ENCODE data around the gene TXNRD2.

TXNRD2 gene

DNA sequence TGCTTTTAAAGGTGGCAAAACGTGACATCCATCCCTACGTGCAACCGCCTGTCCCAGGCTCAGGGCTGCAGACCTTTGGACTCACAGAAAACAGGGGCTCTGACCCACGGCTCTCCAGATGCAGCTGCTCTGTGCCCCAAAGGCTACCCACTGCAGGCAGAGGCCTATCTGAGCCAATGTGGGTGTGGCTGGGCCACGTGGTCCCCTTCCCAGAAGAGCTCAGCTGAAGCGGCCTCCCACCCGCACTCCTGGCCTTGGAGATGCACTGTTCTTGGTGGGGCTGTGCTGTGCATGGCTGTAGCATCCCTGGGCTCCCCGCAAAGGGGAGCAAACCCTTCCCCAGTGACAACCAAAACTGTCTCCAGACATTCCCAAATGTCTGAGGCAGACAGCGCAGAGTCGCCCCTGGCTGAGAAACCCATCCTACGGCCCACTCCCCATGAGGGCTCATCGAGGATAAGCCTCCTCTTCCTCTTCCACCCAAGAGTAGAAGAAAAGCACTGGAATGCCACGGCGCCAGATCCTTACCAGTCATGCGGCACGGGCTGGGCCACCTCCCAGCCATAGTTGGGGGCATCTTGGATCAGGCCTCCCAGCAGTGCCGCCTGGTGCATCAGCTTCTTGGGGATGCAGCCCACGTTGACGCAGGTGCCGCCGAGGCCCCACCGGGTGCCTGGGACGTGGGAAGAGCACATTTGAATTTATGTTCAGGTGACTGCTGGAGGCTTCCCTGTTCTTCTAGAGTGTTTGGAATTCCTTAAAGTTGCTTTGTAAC is 23.1 kb downstream of the TXNRD2 start:
- Histone ChIP-seq H3K4me3 (ENCODE audit: insufficient read depth, low read depth, low read length) (no peak overlapping the region), H3K27me3 (ENCODE audit: control insufficient read depth, insufficient read depth, low read length, poor library complexity, severe bottlenecking) (no peaks in the 10 kb centered on the region), H3K4me1 (ENCODE audit: control insufficient read depth, insufficient read depth, low read length) (no peaks in the 10 kb centered on the region), H3K27ac (ENCODE audit: insufficient read depth, low read depth, low read length, poor library complexity, severe bottlenecking) (no peak overlapping the region), H3K9me3 (ENCODE audit: control insufficient read depth, low read length) (no peaks in the 10 kb centered on the region), H3K36me3 (ENCODE audit: control insufficient read depth, insufficient read depth, low read length) (no peaks in the 10 kb centered on the region)
- 88 to 90% methylated on average over 23 of the region's 23 CpGs for WGBS, 2 experiments

- Histone ChIP-seq H3K4me3 (ENCODE audit: insufficient read depth, low read depth, low read length) (no peak overlapping the region), H3K27ac (ENCODE audit: insufficient read depth, low read depth, low read length, poor library complexity, severe bottlenecking) (no peak overlapping the region), H3K36me3 (ENCODE audit: control insufficient read depth, insufficient read depth, low read length) (no peaks in the 10 kb centered on the region), H3K9me3 (ENCODE audit: control insufficient read depth, low read length) (no peaks in the 10 kb centered on the region), H3K4me1 (ENCODE audit: control insufficient read depth, insufficient read depth, low read length) (no peaks in the 10 kb centered on the region), H3K27me3 (ENCODE audit: control insufficient read depth, insufficient read depth, low read length, poor library complexity, severe bottlenecking) (no peaks in the 10 kb centered on the region)
- WGBS, 2 experiments, result 92 to 93% methylated on average over 12 of the region's 12 CpGs
These were observed 24.1 kb downstream of the TXNRD2 start for GRCh38 chr22:19917389-19918138.

- Histone ChIP-seq H3K27ac (ENCODE audit: insufficient read depth, low read depth, low read length, poor library complexity, severe bottlenecking) (no peak overlapping the region), H3K4me3 (ENCODE audit: insufficient read depth, low read depth, low read length) (no peak overlapping the region), H3K4me1 (ENCODE audit: control insufficient read depth, insufficient read depth, low read length) (no peaks in the 10 kb centered on the region), H3K27me3 (ENCODE audit: control insufficient read depth, insufficient read depth, low read length, poor library complexity, severe bottlenecking) (no peaks in the 10 kb centered on the region), H3K9me3 (ENCODE audit: control insufficient read depth, low read length) (no peaks in the 10 kb centered on the region), H3K36me3 (ENCODE audit: control insufficient read depth, insufficient read depth, low read length) (no peaks in the 10 kb centered on the region)
- WGBS, 2 experiments, result 90 to 92% methylated on average over 7 of the region's 7 CpGs
These were observed 24.7 kb downstream of the TXNRD2 start for GRCh38 chr22:19916941-19917340.

GRCh38 chr22:19916006-19916405 is 25.6 kb downstream of the TXNRD2 start:
- 92 to 93% methylated on average over 9 of the region's 9 CpGs for WGBS, 2 experiments
- H3K9me3 ChIP-seq (ENCODE audit: control insufficient read depth, low read length), result no peaks in the 10 kb centered on the region
- no peaks in the 10 kb centered on the region for H3K36me3 ChIP-seq (ENCODE audit: control insufficient read depth, insufficient read depth, low read length)
- H3K27me3 ChIP-seq (ENCODE audit: control insufficient read depth, insufficient read depth, low read length, poor library complexity, severe bottlenecking), result no peaks in the 10 kb centered on the region
- no peaks in the 10 kb centered on the region for H3K4me1 ChIP-seq (ENCODE audit: control insufficient read depth, insufficient read depth, low read length)
- no peak overlapping the region for H3K4me3 ChIP-seq (ENCODE audit: insufficient read depth, low read depth, low read length)
- no peak overlapping the region for H3K27ac ChIP-seq (ENCODE audit: insufficient read depth, low read depth, low read length, poor library complexity, severe bottlenecking)

DNA sequence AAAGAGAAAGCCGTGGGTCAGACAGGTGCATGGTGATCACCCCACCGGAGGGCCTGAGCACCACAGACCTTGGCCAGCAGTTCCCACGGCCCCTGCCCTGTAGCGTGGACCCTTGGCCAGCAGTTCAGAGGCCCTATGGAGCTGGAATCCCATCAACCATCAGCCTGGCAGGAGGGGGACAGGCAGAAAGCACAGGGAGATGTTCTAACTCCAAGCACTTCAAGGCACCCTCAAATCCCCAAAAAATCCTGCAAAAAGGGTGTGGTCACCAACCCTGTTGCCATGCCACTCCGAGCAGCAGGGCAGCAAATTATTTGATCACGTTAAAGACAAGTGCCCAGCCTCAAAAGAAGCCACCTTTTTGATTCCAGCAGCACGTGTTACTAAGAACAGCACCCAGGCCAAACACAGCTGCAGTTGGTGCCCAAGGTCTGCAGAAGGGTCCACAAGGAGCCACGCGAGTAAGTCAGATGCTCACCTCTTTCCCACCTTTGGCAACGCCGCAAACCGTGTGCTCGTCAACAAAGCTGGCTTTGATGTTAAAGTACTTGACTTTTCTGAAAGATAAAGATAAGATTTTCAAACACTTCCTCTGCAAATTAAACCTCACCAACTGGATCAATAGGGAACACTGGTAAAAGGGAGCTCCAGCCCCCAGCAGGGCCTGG is 26.2 kb downstream of the TXNRD2 start:
- WGBS, 2 experiments, result 89 to 90% methylated on average over 13 of the region's 13 CpGs
- Histone ChIP-seq H3K9me3 (ENCODE audit: control insufficient read depth, low read length) (no peaks in the 10 kb centered on the region), H3K4me1 (ENCODE audit: control insufficient read depth, insufficient read depth, low read length) (no peaks in the 10 kb centered on the region), H3K27ac (ENCODE audit: insufficient read depth, low read depth, low read length, poor library complexity, severe bottlenecking) (no peak overlapping the region), H3K4me3 (ENCODE audit: insufficient read depth, low read depth, low read length) (no peak overlapping the region), H3K36me3 (ENCODE audit: control insufficient read depth, insufficient read depth, low read length) (no peaks in the 10 kb centered on the region), H3K27me3 (ENCODE audit: control insufficient read depth, insufficient read depth, low read length, poor library complexity, severe bottlenecking) (no peaks in the 10 kb centered on the region)

DNA sequence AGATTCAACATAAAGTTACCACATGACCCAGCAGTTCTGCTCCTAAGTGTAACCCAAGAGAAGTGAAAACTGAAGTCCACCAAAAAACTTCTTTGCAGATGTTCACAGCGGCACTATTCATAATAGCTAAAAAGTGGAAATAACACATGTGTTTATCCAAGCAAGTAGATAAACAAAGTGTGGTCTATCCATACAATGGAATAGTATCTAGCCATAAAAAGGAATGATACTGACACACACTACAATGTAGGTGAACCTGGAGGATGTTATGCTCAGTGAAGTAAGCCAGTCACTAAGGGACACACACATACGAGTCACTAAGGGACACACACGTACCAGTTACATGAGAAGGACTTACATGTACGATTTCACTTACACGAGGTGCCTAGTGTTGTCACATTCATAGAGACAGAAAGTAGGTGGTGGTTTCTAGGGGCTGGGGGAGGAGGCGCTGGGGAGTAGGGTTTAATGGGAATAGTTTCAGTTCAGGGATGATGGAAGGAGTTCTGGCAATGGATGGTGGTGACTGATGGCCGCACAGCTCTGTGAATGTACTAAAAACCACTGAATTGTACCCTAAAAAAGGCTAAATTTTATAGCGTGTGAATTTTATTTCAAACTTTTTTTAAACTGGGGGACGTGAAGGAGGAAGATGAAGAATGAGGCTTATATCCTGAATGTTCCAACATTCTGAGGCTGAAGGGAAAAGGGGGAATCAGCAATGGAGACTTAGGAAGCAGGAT is 27.2 kb downstream of the TXNRD2 start:
- no peak overlapping the region for H3K4me3 ChIP-seq (ENCODE audit: insufficient read depth, low read depth, low read length)
- whole genome bisulfite sequencing, 2 experiments, result 92% methylated on average over 9 of the region's 9 CpGs
- H3K9me3 ChIP-seq (ENCODE audit: control insufficient read depth, low read length), result no peaks in the 10 kb centered on the region

DNA sequence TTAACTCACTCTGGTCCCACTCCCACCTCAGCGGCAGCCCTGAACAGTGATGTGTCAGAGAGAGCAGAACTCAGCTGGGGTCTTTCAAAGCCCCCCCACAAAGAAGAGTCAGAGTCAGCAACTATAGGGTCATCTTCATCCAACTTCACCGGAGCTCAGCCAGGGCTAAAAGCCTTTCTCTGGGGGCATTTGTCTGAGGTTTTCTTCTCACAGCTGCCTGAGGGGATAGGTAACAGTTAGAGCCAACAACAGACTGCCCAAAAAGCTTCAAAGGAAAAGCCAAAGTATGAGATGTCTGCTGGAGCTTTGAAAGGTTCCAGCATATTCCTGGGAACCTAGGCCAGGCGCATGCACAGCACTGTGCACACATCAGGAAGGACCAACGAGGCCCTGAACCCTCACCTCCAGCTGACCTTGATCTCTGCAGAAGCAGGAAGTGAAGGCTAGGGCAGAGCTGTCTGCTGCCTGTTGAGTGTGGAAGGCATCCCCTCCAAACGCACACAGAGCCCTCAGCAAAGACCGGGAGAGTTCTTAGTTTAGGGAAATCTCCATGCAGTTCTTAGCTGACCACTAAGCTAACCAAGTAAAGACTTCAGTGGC is 28.2 kb downstream of the TXNRD2 start:
- Histone ChIP-seq H3K27ac (ENCODE audit: insufficient read depth, low read depth, low read length, poor library complexity, severe bottlenecking) (no peak overlapping the region), H3K27me3 (ENCODE audit: control insufficient read depth, insufficient read depth, low read length, poor library complexity, severe bottlenecking) (no peaks in the 10 kb centered on the region), H3K36me3 (ENCODE audit: control insufficient read depth, insufficient read depth, low read length) (no peaks in the 10 kb centered on the region), H3K4me1 (ENCODE audit: control insufficient read depth, insufficient read depth, low read length) (no peaks in the 10 kb centered on the region), H3K4me3 (ENCODE audit: insufficient read depth, low read depth, low read length) (no peak overlapping the region), H3K9me3 (ENCODE audit: control insufficient read depth, low read length) (no peaks in the 10 kb centered on the region)
- 76 to 78% methylated on average over 6 of the region's 6 CpGs for WGBS, 2 experiments

More for the DNA sequence above, 27.2 kb downstream of the TXNRD2 start:
- Histone ChIP-seq H3K27ac (ENCODE audit: insufficient read depth, low read depth, low read length, poor library complexity, severe bottlenecking) (no peak overlapping the region), H3K36me3 (ENCODE audit: control insufficient read depth, insufficient read depth, low read length) (no peaks in the 10 kb centered on the region), H3K27me3 (ENCODE audit: control insufficient read depth, insufficient read depth, low read length, poor library complexity, severe bottlenecking) (no peaks in the 10 kb centered on the region), H3K4me1 (ENCODE audit: control insufficient read depth, insufficient read depth, low read length) (no peaks in the 10 kb centered on the region)

DNA sequence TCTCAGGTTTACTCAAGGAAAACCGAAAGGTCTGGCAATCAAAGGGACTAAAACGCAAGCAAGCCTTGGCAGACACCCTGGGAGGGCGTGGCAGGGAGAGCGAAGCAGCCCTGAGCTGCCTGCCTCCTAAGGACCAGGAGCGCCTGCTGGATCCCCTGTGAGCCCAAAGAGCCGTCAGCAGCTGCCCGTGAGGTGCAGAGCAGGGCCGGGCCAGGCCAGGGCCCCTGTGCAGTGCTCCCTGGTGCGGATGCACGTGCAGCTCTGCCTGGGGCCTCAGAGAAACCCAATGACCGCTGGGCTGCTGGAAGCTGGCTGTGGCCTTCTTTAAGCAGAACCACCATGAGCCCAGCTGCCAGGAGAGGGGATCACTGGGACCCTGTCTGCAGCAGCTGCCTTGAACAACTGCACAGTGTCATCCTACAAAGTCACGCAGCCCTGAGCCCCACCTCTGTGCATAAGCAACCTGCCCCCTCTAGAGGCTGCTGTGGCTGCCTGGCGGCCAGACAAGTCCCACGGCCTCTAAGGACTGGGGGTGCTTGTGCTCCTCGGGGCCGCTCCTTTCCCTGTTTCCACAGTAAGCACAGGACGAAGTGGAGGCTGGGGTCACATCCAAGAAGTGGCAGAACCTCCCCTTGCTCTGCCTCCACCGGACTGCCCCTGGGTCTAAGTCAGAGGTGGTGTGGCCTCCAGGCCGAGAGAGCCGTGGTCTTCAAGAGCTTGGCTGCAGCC is 29.2 kb downstream of the TXNRD2 start:
- no peaks in the 10 kb centered on the region for H3K36me3 ChIP-seq (ENCODE audit: control insufficient read depth, insufficient read depth, low read length)
- H3K4me1 ChIP-seq (ENCODE audit: control insufficient read depth, insufficient read depth, low read length), result no peaks in the 10 kb centered on the region
- 87 to 88% methylated on average over 20 of the region's 20 CpGs for WGBS, 2 experiments
- no peak overlapping the region for H3K27ac ChIP-seq (ENCODE audit: insufficient read depth, low read depth, low read length, poor library complexity, severe bottlenecking)
- H3K4me3 ChIP-seq (ENCODE audit: insufficient read depth, low read depth, low read length), result no peak overlapping the region
- no peaks in the 10 kb centered on the region for H3K27me3 ChIP-seq (ENCODE audit: control insufficient read depth, insufficient read depth, low read length, poor library complexity, severe bottlenecking)
- H3K9me3 ChIP-seq (ENCODE audit: control insufficient read depth, low read length), result no peaks in the 10 kb centered on the region

GRCh38 chr22:19911540-19912270 is 29.9 kb downstream of the TXNRD2 start:
- Histone ChIP-seq H3K36me3 (ENCODE audit: control insufficient read depth, insufficient read depth, low read length) (no peaks in the 10 kb centered on the region), H3K27ac (ENCODE audit: insufficient read depth, low read depth, low read length, poor library complexity, severe bottlenecking) (no peak overlapping the region), H3K9me3 (ENCODE audit: control insufficient read depth, low read length) (no peaks in the 10 kb centered on the region), H3K27me3 (ENCODE audit: control insufficient read depth, insufficient read depth, low read length, poor library complexity, severe bottlenecking) (no peaks in the 10 kb centered on the region), H3K4me3 (ENCODE audit: insufficient read depth, low read depth, low read length) (no peak overlapping the region), H3K4me1 (ENCODE audit: control insufficient read depth, insufficient read depth, low read length) (no peaks in the 10 kb centered on the region)
- 93 to 95% methylated on average over 12 of the region's 12 CpGs for WGBS, 2 experiments
